SH-SY5Y (cell line): ENCODE results near the gene CABP1.

Source experiments
- GATA2 ChIP-seq: IDR thresholded peaks from 2 replicates; pipeline ENCODE4 v1.6.1; 2011; ENCODE audit warnings: mild to moderate bottlenecking, low read depth, low read length
- GATA3 ChIP-seq: IDR thresholded peaks from 2 replicates; pipeline ENCODE4 v1.6.1; 2011; ENCODE audit warnings: low read depth, mild to moderate bottlenecking, low read length, moderate library complexity

GRCh38 chr12:120700886-120701285 is 60.5 kb downstream of the CABP1 start:
- TF ChIP-seq GATA3 (no peak), GATA2 (no peak)
